ENCODE measurements around the gene DLX5. TPM values are rescaled to one million over a fixed set of nuclear protein-coding genes. Genes with fewer than 3 reads are reported as not detected.
A peak's percentile ranks its signal among the peaks of the same experiment; 100 is the strongest.
"Not testable (repeated sequence)": the region's sequence is repeated elsewhere in the genome, so short reads cannot be mapped to it uniquely, and the experiment has no call there.

Gene DLX5
- total RNA-seq (2021) = not detected in 3 replicates
- percentile 2 among the genes with signal in this experiment for Bru-seq, nascent RNA
- long read RNA-seq, experiment 1 = 0 reads
- long read RNA-seq, experiment 2 = 0 reads
- long read RNA-seq, experiment 3 = 0 reads

- no peaks in the 10 kb centered on the region for H3K9me3 Mint-ChIP-seq
- peaks cover 72% of the 10 kb centered on the region for H3K4me1 Mint-ChIP-seq
- H3K27me3 Mint-ChIP-seq (ENCODE audit: low read depth) = peaks cover 99% of the 10 kb centered on the region
- H3K36me3 Mint-ChIP-seq = no peaks in the 10 kb centered on the region
- TF ChIP-seq OVOL2 (CRISPR knock-in tag; IDR thresholded peaks at IDR 0.05; ENCODE audit: borderline replicate concordance) (no peak), ZNF425 (CRISPR knock-in tag; conservative IDR thresholded peaks at IDR 0.05) (no peak), MLX (CRISPR knock-in tag; IDR thresholded peaks at IDR 0.05) (no peak), ATF6 (CRISPR knock-in tag; IDR thresholded peaks at IDR 0.05) (no peak), SOX15 (CRISPR knock-in tag; IDR thresholded peaks at IDR 0.05) (no peak), PRDM15 (CRISPR knock-in tag; IDR thresholded peaks at IDR 0.05) (peak; percentile 56; the same call in 1 of the 2 replicates), TEAD1 (CRISPR knock-in tag; IDR thresholded peaks at IDR 0.05) (0 out of 2 replicates have a peak, but pooled peaks have one; percentile 10), SP1 (CRISPR knock-in tag; conservative IDR thresholded peaks at IDR 0.05) (peak; percentile 33; the same call in 1 of the 2 replicates), ARID4B (CRISPR knock-in tag; IDR thresholded peaks at IDR 0.05; ENCODE audit: borderline replicate concordance) (no peak)
- ChIA-PET CTCF (interaction anchor here (0.7 to 1.5 kb wide), 9 partner anchors 11 to 1107 kb away, joined by 3 to 11 read pairs (median 4); partner anchors contain the start of gene DLX6), POLR2A (no interaction called here)
- no peak within 1 kb of the TSS for H3K27ac Mint-ChIP-seq
- DNase-seq (ENCODE audit: low spot score) (peak; percentile 86), ATAC-seq (peak; percentile 45)
- H3K4me3 Mint-ChIP-seq = peak within 1 kb of the TSS; percentile 67
These were observed at the start of gene DLX5 for GRCh38 chr7:97024209-97025129. TSS of gene DLX5 (minus strand) at chr7:97024831. CDS start at chr7:97024623, 208 bp downstream.

GRCh38 chr7:97072025-97072424 is 47.4 kb upstream of the DLX5 start:
- POLR2A ChIA-PET; DNase-seq (ENCODE audit: low spot score); H3K27ac Mint-ChIP-seq; ATAC-seq; CTCF ChIA-PET; H3K4me3 Mint-ChIP-seq: not testable (repeated sequence)
- Mint-ChIP-seq H3K27me3 (ENCODE audit: low read depth) (peaks cover 65% of the 10 kb centered on the region), H3K9me3 (peaks cover 46% of the 10 kb centered on the region), H3K4me1 (peaks cover 22% of the 10 kb centered on the region), H3K36me3 (peaks cover 34% of the 10 kb centered on the region)
